GM12874 (cell line): ENCODE measurements around the gene TTBK1.

Experiments
- TF ChIP-seq, protein P1 (sequence below): IDR thresholded peaks from 2 replicates; pipeline ENCODE4 v1.5.1; 2011; ENCODE audit warnings: low read depth, mild to moderate bottlenecking, control low read depth, low read length, moderate library complexity; ENCODE audit not compliant: insufficient read depth

The TTBK1 gene

DNA sequence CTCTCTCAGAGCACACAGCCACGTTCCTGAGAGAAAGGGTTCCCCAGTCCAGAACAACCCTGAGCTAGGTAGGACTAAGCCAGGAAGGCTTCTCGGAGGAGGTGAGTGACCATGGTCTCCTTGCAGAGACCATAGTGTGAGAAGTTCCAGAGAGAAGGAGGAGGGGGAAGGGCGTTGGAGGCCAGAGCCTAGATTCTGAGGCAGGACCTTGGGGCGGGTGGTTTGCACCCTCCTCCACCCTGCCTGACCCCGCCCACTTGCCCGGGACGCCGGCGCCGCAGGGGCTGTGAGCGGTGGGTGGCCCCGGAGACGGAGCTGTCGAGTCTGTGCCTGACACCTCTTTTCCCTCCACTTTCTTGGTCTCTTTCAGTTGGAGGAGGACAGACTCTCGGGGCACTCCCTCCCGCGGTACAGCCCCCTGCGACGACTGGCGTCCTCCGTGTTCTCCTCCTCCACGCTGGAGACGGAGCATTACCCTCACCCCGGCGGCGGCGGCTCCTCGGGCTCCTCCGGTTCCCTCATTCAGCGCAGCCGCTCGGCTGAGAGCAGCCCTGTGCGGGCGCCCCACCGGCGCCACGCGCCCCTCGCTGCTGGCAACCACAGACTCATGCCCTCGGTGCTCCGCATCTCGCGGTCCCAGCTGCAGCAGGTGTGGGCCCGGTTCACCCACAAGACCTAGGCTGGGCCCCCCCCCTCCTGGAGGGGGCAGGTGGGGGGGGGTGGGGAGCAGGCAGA lies 26.2 kb downstream of the TTBK1 start:
- TF ChIP-seq, protein P1, sequence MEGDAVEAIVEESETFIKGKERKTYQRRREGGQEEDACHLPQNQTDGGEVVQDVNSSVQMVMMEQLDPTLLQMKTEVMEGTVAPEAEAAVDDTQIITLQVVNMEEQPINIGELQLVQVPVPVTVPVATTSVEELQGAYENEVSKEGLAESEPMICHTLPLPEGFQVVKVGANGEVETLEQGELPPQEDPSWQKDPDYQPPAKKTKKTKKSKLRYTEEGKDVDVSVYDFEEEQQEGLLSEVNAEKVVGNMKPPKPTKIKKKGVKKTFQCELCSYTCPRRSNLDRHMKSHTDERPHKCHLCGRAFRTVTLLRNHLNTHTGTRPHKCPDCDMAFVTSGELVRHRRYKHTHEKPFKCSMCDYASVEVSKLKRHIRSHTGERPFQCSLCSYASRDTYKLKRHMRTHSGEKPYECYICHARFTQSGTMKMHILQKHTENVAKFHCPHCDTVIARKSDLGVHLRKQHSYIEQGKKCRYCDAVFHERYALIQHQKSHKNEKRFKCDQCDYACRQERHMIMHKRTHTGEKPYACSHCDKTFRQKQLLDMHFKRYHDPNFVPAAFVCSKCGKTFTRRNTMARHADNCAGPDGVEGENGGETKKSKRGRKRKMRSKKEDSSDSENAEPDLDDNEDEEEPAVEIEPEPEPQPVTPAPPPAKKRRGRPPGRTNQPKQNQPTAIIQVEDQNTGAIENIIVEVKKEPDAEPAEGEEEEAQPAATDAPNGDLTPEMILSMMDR: no peak

DNA sequence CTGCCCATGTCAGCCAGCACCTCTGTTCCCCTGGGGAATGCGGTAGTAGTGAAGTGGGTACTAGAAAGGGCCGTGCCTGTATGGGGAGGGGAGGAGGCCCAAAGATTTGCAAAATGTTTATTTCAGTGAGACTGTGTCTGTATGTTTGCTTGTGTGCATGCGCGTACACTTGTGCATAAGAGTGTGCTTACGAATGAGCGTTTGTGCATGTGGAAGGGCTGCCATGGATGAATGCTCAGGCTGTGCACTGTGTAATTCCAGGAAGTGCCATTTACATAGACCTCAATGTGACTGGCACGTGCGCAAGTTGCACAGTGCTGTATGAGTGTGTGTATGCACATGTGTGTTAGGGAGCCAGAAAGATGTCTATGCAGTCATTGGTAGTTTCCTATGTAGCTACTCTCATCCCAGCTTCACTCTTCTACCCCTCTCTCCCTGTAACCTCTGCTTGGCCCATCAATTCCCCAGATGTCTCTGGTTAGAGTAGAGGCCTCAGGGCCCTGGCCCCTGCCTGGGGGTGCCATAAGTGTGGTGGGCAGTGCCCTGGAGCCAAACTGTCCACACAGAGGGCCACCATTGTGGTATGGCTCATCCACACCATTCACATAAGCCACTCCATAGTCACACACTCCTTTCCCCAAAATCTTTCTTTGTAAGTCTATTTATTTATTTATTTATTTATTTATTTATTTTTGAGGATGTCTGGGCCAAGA lies 28.0 kb downstream of the TTBK1 start:
- TF ChIP-seq, protein P1: no peak

DNA sequence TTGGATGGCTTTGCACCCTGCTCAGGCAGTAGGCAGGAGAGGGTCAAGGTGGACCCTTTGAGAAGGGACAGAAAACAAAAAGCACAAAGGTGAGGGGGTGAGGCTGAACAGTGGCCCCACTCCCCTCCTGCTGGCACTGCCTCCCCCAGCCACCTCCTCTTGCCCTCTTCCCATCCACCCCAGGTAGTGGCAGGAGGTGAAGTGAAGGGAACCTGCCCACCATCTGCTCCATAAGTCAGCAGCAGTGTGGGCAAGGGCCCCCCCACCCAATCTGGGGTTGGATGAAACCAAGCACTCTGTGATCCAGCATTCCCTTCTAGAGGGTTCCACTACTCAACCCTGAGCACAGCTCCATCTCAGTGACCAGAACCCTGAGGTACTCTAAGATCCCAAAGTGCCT lies 28.7 kb downstream of the TTBK1 start:
- TF ChIP-seq, protein P1: no peak

DNA sequence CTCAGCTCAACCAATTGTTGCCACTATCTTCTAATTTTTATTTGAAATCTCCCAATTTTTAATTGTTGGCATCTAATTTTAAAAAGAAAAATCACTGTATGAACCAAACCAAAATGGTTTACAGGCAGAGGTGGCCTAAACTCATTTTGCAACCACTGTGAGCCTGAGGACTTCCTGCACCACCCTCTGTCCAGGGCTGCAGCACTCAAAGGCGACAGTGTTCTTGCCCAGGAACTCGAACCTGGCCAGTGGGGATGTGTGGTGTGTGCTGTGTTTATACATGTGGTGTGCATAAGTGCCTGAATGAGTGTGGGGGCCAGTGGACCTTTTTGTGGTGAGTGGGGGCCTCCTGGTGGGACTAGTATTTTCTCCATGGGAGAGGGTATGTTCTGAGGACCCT lies 30.4 kb downstream of the TTBK1 start:
- TF ChIP-seq, protein P1: no peak

DNA sequence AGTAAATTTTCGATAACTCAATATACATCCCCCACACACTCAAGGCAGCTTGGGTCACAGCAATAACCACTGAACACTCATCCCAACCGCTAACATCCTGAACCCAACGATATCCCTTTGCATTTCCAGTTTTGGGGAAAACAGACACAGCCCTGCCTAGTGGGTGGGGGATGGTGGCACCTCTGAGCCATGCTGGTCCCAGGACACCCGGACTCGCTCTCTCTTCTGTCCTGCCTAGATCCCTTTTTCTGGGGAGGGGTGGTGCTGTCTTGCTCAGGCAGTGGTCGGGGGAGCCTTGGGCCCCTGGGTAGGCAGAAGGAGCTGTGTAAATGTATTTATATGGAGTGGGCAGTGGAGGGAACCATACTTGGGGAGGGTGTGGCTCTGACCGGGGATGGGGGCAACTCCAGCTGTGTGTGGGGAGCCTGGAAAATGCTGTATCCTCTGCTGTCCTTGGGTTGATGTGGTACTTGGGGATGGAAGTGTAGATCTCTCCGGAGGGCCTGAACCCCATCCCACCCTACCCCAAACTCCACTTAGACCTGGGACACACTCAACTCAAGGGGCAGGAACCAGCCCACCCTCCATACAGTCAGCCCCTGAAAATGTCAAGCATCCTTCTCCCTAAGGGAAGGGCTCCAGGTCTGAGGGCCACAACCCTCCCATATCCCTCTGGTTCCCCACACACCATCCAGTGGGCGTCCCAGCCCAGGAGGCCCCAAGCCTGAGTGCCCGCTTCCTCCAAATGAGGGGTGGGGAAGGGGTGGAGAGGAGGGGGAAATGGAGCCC lies 31.0 kb downstream of the TTBK1 start:
- TF ChIP-seq, protein P1: no peak

DNA sequence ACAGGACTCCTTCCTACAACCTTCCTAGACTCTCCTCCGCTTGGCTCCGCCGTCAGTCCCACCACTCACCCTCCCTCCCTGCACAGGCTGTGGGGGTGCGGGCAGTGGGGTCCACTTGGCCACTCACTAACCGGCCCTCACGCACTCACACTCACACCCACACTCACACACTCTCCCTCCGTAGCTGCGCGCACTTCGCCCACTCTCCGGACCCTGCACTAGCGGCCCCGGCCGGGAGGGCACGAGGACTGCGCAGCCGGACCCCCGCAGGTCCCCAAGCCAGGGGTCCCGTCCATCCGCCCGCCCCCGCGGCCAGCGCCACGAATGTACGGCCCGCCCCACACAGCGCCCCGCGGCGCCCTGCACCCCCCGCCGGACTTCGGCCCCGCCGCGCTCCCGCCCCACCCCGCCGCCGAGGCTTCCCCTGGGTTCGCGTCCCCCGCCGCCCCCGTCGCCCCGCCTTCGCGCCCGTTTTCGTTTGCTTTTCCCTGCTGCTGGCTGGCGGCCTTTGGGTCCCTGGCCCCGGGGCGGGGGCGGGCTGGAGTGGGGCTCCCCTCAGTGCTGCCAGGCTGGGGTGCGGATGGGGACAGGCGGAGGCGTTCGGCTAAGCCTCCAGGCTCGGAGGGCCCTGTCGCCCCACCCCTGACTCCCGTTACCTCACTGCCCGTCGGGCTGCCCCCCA lies 31.8 kb downstream of the TTBK1 start:
- TF ChIP-seq, protein P1: no peak
